Heart left ventricle (tissue), 16 donors: ENCODE results near the gene ECT2. TPM values are rescaled to one million over a fixed set of nuclear protein-coding genes. Genes with fewer than 3 reads are reported as not detected.
A peak's percentile ranks its signal among the peaks of the same experiment; 100 is the strongest.
"Not testable (repeated sequence)": the region's sequence is repeated elsewhere in the genome, so short reads cannot be mapped to it uniquely, and the experiment has no call there.

ENCODE experiments used
- ATAC-seq, 4 donors: fragments of 200-7000 bp; cut with Tn5 transposase; one replicate each; pipeline ENCODE4 v1.9.1; 2020 to 2022; ENCODE audit warnings: moderate library complexity in 4 of 4, mild to moderate bottlenecking in 3 of 4, moderate number of reproducible peaks in 1 of 4
- DNase-seq, 5 donors: peaks; one replicate each; pipeline ENCODE4 v3.0.0-alpha.2; 2020
- H3K27ac ChIP-seq, 12 donors: fragments of 200-600 bp; sonication (generic) in 4 of 12; one replicate each; pipeline versions ENCODE4 v1.5.0 to v1.8.0; 2016 to 2022; ENCODE audit warnings: mild to moderate bottlenecking in 2 of 12
- H3K27me3 ChIP-seq, 9 donors: fragments of 200-600 bp; sonication (generic) in 2 of 9; one replicate each; pipeline versions ENCODE4 v1.5.1 to v1.8.0; 2016 to 2022; ENCODE audit warnings: mild to moderate bottlenecking in 3 of 9
- H3K36me3 ChIP-seq, 9 donors: fragments of 200-600 bp; sonication (generic) in 2 of 9; one replicate each; pipeline versions ENCODE4 v1.5.0 to v1.8.0; 2018 to 2022; ENCODE audit warnings: mild to moderate bottlenecking in 2 of 9
- H3K4me1 ChIP-seq, 12 donors: fragments of 200-600 bp; sonication (generic) in 4 of 12; one replicate each; pipeline versions ENCODE4 v1.5.0 to v1.8.0; 2016 to 2022; ENCODE audit warnings: mild to moderate bottlenecking in 3 of 12
- H3K4me3 ChIP-seq, 12 donors: fragments of 200-600 bp; sonication (generic) in 4 of 12; one replicate each; pipeline versions ENCODE4 v1.5.0 to v1.8.0; 2017 to 2022; ENCODE audit warnings: mild to moderate bottlenecking in 9 of 12, moderate library complexity in 4 of 12
- H3K9me3 ChIP-seq, 12 donors: fragments of 200-600 bp; sonication (generic) in 4 of 12; one replicate each; pipeline versions ENCODE4 v1.5.0 to v1.8.0; 2016 to 2022; ENCODE audit warnings: mild to moderate bottlenecking in 1 of 12
- POLR2A ChIP-seq, 2 donors: fragments of 450-650 bp; IDR thresholded peaks; one replicate each; pipeline ENCODE4 v1.6.1; 2017; ENCODE audit warnings: antibody characterized with exemption in 2 of 2, mild to moderate bottlenecking in 2 of 2, moderate library complexity in 2 of 2
- WGBS, 4 donors: extraction: QIAGEN DNeasy Blood & Tissue Kit in 2 of 4; methylation state at CpG; one replicate each; pipeline versions ENCODE4 v1.1.5 to v1.1.7; 2013 to 2018; 5-methylcytosine and 5-hydroxymethylcytosine counted together
- intact Hi-C, 10 donors: fragments of 100-400 bp; cut with DNase I; formaldehyde crosslinking; loops; one replicate each; pipeline versions ENCODE4 v1.11.1 to v1.14.2; 2022
- polyA plus RNA-seq, 2 donors: library from polyadenylated mRNA; stranded (reverse); fragments of 200-250 nt; gene quantifications; one replicate each; pipeline ENCODE4 v1.2.3, GENCODE V29; 2013
- total RNA-seq, 9 donors: library from RNA; depleted of rRNA in 2 of 9; stranded (reverse); fragments of >200 nt in 2 of 9; fragmentation: NEBNext Ultra II Directional in 3 of 9; extraction: Animal tissue kit (Norgen Biotek cat#: 25700) in 3 of 9; gene quantifications; one replicate each; pipeline versions ENCODE4 v1.1.0 to v1.2.4, GENCODE V29; 2016 to 2023
- TF ChIP-seq, protein P1 (sequence below), 12 donors: fragments of 200-600 bp; sonication (generic) in 4 of 12; IDR thresholded peaks; one replicate each; pipeline versions ENCODE4 v1.5.0 to v1.8.0; 2018 to 2022; ENCODE audit warnings: antibody characterized with exemption in 12 of 12, mild to moderate bottlenecking in 5 of 12
- donor health status: ischemic (EF 13 %, LVEDD 7.1; RV severe dilation, severe dysfunction).
- donor health status: healthy with polysubstance abuse.
- donor health status: DM: no; HTN: yes; CAD: no.
- donor health status: DM: no; HTN: no; CAD: no.
- donor health status: ischemic (EF 25% LVEDD 6.9; RV normal size, moderate dysfunction).
- donor health status: ischemic (EF 25% LVEDD 5.7; RV mildly dilated, moderate dysfunction).
- donor health status: healthy.
- donor health status: DM: yes; HTN: yes; CAD: no.
- donor health status: ischemic (EF 35%, LVEDD 5.7; RV mildly dilated, moderate dysfunction).
- donor health status: nonischemic (EF 11% LVEDD 7.7; RV severe dilation, severe dysfunction).
- donor health status: DM: yes; HTN: yes; CAD: no.
- donor health status: PGD.
- donor health status: ischemic (EF 29% LVEDD 5.4; RV normal size, mild dysfunction).
- donor health status: nonischemic (EF 23%, LVEDD 6.1; RV moderate dilation, normal function).

The ECT2 gene
- total and polyA plus RNA-seq, 11 donors = 1.6 to 9.1 (median 4.4) TPM

DNA sequence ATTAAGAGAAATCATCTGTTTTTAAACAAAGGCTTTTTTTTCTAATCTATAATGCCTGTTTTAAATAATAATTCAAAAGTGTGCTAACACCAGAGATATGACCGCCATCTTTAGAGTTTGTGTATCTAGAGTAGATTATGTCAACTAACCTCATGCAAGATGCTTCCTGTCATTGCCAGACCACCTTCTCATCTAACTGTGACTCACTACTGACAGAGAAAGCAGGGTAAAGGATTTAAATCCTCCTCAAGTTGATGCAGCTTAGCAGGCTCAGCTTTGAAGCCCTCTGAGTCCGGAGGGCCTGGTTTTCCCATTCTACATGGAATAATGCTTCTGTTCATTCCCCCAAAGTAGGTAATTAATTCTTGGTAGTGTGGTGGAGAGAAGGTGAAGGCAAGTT is 108.5 kb downstream of the ECT2 start:
- Histone ChIP-seq H3K4me1 (peaks cover 0 to 24% (median 14%) of the 10 kb centered on the region in 12 donors), H3K4me3 (no peak overlapping the region), H3K36me3 (no peaks in the 10 kb centered on the region), H3K27ac (no peak overlapping the region), H3K9me3 (peaks cover 0 to 6% (median 0%) of the 10 kb centered on the region in 12 donors), H3K27me3 (no peaks in the 10 kb centered on the region)
- WGBS, 4 donors = 86 to 94% (median 93%) methylated on average over 2 of the region's 2 CpGs
- DNase-seq (no peak), ATAC-seq (no peak)
- TF ChIP-seq, protein P1, sequence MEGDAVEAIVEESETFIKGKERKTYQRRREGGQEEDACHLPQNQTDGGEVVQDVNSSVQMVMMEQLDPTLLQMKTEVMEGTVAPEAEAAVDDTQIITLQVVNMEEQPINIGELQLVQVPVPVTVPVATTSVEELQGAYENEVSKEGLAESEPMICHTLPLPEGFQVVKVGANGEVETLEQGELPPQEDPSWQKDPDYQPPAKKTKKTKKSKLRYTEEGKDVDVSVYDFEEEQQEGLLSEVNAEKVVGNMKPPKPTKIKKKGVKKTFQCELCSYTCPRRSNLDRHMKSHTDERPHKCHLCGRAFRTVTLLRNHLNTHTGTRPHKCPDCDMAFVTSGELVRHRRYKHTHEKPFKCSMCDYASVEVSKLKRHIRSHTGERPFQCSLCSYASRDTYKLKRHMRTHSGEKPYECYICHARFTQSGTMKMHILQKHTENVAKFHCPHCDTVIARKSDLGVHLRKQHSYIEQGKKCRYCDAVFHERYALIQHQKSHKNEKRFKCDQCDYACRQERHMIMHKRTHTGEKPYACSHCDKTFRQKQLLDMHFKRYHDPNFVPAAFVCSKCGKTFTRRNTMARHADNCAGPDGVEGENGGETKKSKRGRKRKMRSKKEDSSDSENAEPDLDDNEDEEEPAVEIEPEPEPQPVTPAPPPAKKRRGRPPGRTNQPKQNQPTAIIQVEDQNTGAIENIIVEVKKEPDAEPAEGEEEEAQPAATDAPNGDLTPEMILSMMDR (IDR thresholded peaks at IDR 0.05) = no peak
- no peak for TF ChIP-seq POLR2A (IDR thresholded peaks at IDR 0.05)
- intact Hi-C loops = loop anchor here in 1 of 10 donors (10.0 kb wide), 1 partner anchor 186 kb away; no protein-coding TSS in a partner anchor

DNA sequence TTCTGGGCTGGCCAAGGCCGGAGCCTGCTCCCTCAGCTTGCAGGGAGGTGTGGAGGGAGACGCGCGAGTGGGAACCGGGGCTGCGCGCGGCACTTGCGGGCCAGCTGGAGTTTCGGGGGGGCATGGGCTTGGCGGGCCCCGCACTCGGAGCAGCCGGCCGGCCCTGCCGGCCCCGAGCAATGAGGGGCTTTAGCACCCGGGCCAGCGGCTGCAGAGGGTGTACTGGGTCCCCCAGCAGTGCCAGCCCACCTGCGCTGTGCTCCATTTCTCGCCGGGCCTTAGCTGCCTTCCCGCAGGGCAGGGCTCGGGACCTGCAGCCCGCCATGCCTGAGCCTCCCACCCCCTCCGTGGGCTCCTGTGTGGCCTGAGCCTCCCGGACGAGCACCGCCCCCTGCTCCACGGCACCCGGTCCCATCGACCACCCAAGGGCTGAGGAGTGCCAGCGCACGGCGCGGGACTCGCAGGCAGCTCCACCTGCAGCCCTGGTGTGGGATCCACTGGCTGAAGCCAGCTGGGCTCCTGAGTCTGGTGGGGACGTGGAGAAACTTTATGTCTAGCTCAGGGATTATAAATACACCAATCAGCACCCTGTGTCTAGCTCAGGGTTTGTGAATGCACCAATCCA is 116.3 kb downstream of the ECT2 start:
- peak in 1 of 5 donors; percentile 58 for DNase-seq
- H3K27ac ChIP-seq, H3K4me3 ChIP-seq, intact Hi-C loops, ATAC-seq, H3K27me3 ChIP-seq, H3K9me3 ChIP-seq, H3K36me3 ChIP-seq: not testable (repeated sequence)
- peaks cover 0 to 16% (median 6%) of the 10 kb centered on the region in 12 donors for H3K4me1 ChIP-seq
- WGBS, 4 donors = 95 to 100% (median 97%) methylated on average over 12 to 38 of the region's 38 CpGs

DNA sequence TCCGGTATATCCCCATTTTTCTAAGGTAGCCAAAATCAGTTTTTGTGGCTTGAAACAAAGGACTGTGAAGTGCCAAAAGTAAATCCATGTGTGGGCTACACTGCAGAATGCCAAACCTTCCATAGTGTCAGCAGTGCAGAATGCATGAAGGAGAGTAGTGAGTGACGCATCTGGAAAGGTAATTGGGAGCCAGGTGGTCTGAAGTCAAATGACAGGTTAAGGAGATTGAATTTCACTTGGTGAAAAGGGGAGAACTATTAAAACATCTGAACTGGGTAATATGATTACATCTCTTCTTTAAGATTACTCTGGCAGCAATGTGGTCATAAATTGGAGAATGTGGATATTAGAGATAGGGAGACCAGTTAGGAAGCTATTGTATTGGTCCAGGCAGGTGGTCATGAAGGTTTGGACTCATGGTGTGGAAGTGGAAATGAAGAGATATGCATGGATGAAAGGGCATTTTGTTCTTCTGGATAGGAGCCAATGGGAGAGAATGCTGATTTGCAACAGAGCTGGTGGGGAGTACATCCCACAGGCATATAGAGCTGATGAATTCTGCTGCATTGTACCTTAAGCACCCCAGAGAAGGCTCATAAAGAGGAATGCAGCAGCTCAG is 118.2 kb downstream of the ECT2 start:
- no peaks in the 10 kb centered on the region for H3K36me3 ChIP-seq
- TF ChIP-seq, protein P1 (IDR thresholded peaks at IDR 0.05) = no peak
- TF ChIP-seq POLR2A (IDR thresholded peaks at IDR 0.05) = no peak
- no peaks in the 10 kb centered on the region for H3K27me3 ChIP-seq
- WGBS, 4 donors = 96 to 98% (median 97%) methylated on average over 2 of the region's 2 CpGs
- no peak overlapping the region for H3K4me3 ChIP-seq
- DNase-seq = no peak
- no peak overlapping the region for H3K27ac ChIP-seq
- ATAC-seq = no peak
- intact Hi-C loops = no loop called here
- no peaks in the 10 kb centered on the region for H3K9me3 ChIP-seq
- peaks cover 0 to 16% (median 6%) of the 10 kb centered on the region in 12 donors for H3K4me1 ChIP-seq

DNA sequence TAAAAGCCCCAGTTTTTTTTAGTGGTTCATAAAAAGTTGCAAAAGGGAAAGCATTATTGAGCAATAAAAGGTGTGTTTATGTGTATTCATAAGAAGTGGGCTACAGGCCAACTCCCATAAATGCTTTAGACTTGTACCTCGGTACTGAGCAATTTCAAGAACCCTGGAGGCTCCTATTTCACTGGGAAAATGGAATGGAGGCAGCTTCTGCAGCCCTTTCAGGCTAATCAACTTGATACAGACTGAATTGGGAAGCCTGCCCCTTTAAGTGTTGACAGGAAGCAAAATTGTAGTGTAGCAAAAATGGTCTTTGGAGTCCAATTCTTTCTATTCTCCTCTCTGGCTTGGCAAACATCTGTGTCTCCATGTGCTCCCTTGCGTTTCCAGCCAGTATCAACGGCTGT is 118.8 kb downstream of the ECT2 start:
- H3K4me1 ChIP-seq = peaks cover 0 to 16% (median 6%) of the 10 kb centered on the region in 12 donors
- WGBS, 4 donors = 31 to 46% (median 37%) methylated on average over 3 of the region's 3 CpGs
- H3K27me3 ChIP-seq = no peaks in the 10 kb centered on the region
- intact Hi-C loops = no loop called here
- no peak for ATAC-seq
- no peaks in the 10 kb centered on the region for H3K36me3 ChIP-seq
- no peak overlapping the region for H3K27ac ChIP-seq
- H3K9me3 ChIP-seq = no peaks in the 10 kb centered on the region
- DNase-seq = no peak
- TF ChIP-seq POLR2A (IDR thresholded peaks at IDR 0.05) = no peak
- TF ChIP-seq, protein P1 (IDR thresholded peaks at IDR 0.05) = no peak
- H3K4me3 ChIP-seq = no peak overlapping the region
